ENCODE results near the gene NPPB.

- TF ChIP-seq CTCF (IDR thresholded peaks at IDR 0.05) (no peak), POLR2A (IDR thresholded peaks at IDR 0.05) (no peak), POLR2AphosphoS5 (IDR thresholded peaks at IDR 0.05) (no peak)
These were observed 36.7 kb downstream of the NPPB start for GRCh38 chr1:11822091-11822490.

Measured in breast epithelium (tissue), 3 donors.